ENCODE measurements around the gene DISP3. TPM values are rescaled to one million over a fixed set of nuclear protein-coding genes. Genes with fewer than 3 reads are reported as not detected.

The DISP3 gene
- total and polyA plus RNA-seq, 9 of the 15 experiments (the other 6 are each of a cell fraction or from before 2014, with no cell fraction given), result 0.03 to 0.19 (median 0.15) TPM; not detected in 5

- TF ChIP-seq MBD1 (CRISPR knock-in tag; IDR thresholded peaks at IDR 0.05), result no peak
- TF ChIP-seq BHLHE40 (IDR thresholded peaks at IDR 0.05; ENCODE audit: low read length), result peak; percentile 90
- 0 out of 2 replicates have a peak, but pooled peaks have one; percentile 24 for TF ChIP-seq KLF16 (IDR thresholded peaks at IDR 0.05)
- 0 out of 2 replicates have a peak, but pooled peaks have one; percentile 10 for TF ChIP-seq MAX (CRISPR knock-in tag; IDR thresholded peaks at IDR 0.05)
- TF ChIP-seq KAT7 (CRISPR knock-in tag; IDR thresholded peaks at IDR 0.05; ENCODE audit: borderline replicate concordance), result peak; percentile 44; the same call in 1 of the 2 replicates
- peak; percentile 92 for TF ChIP-seq NEUROD1 (IDR thresholded peaks at IDR 0.05; ENCODE audit: borderline replicate concordance, low read depth, low read length, partially characterized antibody)
- TF ChIP-seq JUN (IDR thresholded peaks at IDR 0.05; ENCODE audit: borderline replicate concordance, low read depth, low read length), result 0 out of 2 replicates have a peak, but pooled peaks have one; percentile 9
- no peak for TF ChIP-seq JUN (CRISPR knock-in tag; IDR thresholded peaks at IDR 0.05; ENCODE audit: borderline replicate concordance)
- TF ChIP-seq NBN (IDR thresholded peaks at IDR 0.05; ENCODE audit: low read depth), result no peak
- peak; percentile 89; the same call in 1 of the 2 replicates for TF ChIP-seq MBD2 (IDR thresholded peaks at IDR 0.05; ENCODE audit: borderline replicate concordance, low read depth)
- TF ChIP-seq POLR2B (IDR thresholded peaks at IDR 0.05; ENCODE audit: low read depth, partially characterized antibody), result no peak
- peak; percentile 63 for TF ChIP-seq ESRRA (IDR thresholded peaks at IDR 0.05; ENCODE audit: borderline replicate concordance, low read depth)
- no peak for TF ChIP-seq USF1 (CRISPR knock-in tag; IDR thresholded peaks at IDR 0.05)
- TF ChIP-seq, protein P1, sequence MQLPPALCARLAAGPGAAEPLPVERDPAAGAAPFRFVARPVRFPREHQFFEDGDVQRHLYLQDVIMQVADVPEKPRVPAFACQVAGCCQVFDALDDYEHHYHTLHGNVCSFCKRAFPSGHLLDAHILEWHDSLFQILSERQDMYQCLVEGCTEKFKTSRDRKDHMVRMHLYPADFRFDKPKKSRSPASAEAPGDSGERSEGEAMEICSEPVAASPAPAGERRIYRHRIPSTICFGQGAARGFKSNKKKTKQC (CRISPR knock-in tag; IDR thresholded peaks at IDR 0.05), result peak; percentile 72; the same call in 1 of the 2 replicates
- no peak for TF ChIP-seq SAFB (IDR thresholded peaks at IDR 0.05; ENCODE audit: borderline replicate concordance, low read depth, low read length)
- TF ChIP-seq BRD9 (IDR thresholded peaks at IDR 0.05; ENCODE audit: low read depth, partially characterized antibody), result no peak
- peak; percentile 75 for TF ChIP-seq HMGN3 (IDR thresholded peaks at IDR 0.05; ENCODE audit: borderline replicate concordance, extremely low read depth, insufficient read length, low read depth, low read length)
- TF ChIP-seq SMC3 (conservative IDR thresholded peaks at IDR 0.05; ENCODE audit: insufficient read depth, low read depth, low read length), result peak; percentile 58; the same call in 1 of the 2 replicates
These were observed at the start of gene DISP3 (continued) for GRCh38 chr1:11478571-11479374.
